ENCODE data around the gene NEDD4L. TPM values are rescaled to one million over a fixed set of nuclear protein-coding genes. Genes with fewer than 3 reads are reported as not detected.
"Not testable (repeated sequence)": the region's sequence is repeated elsewhere in the genome, so short reads cannot be mapped to it uniquely, and the experiment has no call there.

NEDD4L gene
- total RNA-seq, 4 donors from 2014 or later, result 22.7 to 39.9 (median 34.7) TPM

GRCh38 chr18:58048081-58048642, 4.1 kb downstream of the NEDD4L start:
- Histone ChIP-seq H3K4me1 (peaks cover 2 to 45% (median 34%) of the 10 kb centered on the region in 4 donors), H3K27me3 (no peaks in the 10 kb centered on the region), H3K4me3 (no peak overlapping the region), H3K9me3 (peaks cover 0 to 4% (median 0%) of the 10 kb centered on the region in 4 donors), H3K36me3 (no peaks in the 10 kb centered on the region), H3K27ac (replicated peaks in 1 of 4) (peak overlapping the region in 2 of 4 donors; percentile 82 to 86)
- intact Hi-C loops (cut with DNase I), result loop anchor here (5.0 to 10.0 kb wide), 3 partner anchors 129 to 423 kb away; partner anchors contain the start of gene NARS1
- TF ChIP-seq EP300 (IDR thresholded peaks at IDR 0.05) (no peak), CTCF (IDR thresholded peaks at IDR 0.05) (no peak), POLR2A (IDR thresholded peaks at IDR 0.05; ENCODE audit: low read depth) (no peak), POLR2AphosphoS5 (IDR thresholded peaks at IDR 0.05) (no peak)
- 92% methylated on average over 5 of the region's 5 CpGs for WGBS
- DNase-seq (ENCODE audit: extremely low spot score), result no peak

- TF ChIP-seq POLR2A (IDR thresholded peaks at IDR 0.05; ENCODE audit: low read depth), result no peak
- no peak for TF ChIP-seq POLR2AphosphoS5 (IDR thresholded peaks at IDR 0.05)
- Histone ChIP-seq H3K4me1 (peaks cover 0 to 47% (median 32%) of the 10 kb centered on the region in 4 donors), H3K27ac (replicated peaks in 1 of 4) (no peak overlapping the region), H3K9me3 (peaks cover 0 to 4% (median 0%) of the 10 kb centered on the region in 4 donors), H3K4me3 (no peak overlapping the region), H3K36me3 (no peaks in the 10 kb centered on the region), H3K27me3 (no peaks in the 10 kb centered on the region)
- DNase-seq (ENCODE audit: extremely low spot score), result no peak
- intact Hi-C loops (cut with DNase I), result loop anchor here (5.0 to 10.0 kb wide), 3 partner anchors 128 to 424 kb away; partner anchors contain the start of gene NARS1
- 82% methylated on average over 6 of the region's 6 CpGs for WGBS
These were observed 5.1 kb downstream of the NEDD4L start for GRCh38 chr18:58049000-58049688.

- WGBS, result 93% methylated on average over 3 of the region's 3 CpGs
- intact Hi-C loops (cut with DNase I); H3K27ac ChIP-seq (replicated peaks in 1 of 4); H3K36me3 ChIP-seq; DNase-seq (ENCODE audit: extremely low spot score); H3K27me3 ChIP-seq; H3K9me3 ChIP-seq; H3K4me3 ChIP-seq: not testable (repeated sequence)
- H3K4me1 ChIP-seq, result peaks cover 0 to 43% (median 22%) of the 10 kb centered on the region in 4 donors
These were observed 6.9 kb downstream of the NEDD4L start for GRCh38 chr18:58050963-58051362.

GRCh38 chr18:58051765-58052460, 7.9 kb downstream of the NEDD4L start:
- Histone ChIP-seq H3K4me1 (peaks cover 0 to 33% (median 14%) of the 10 kb centered on the region in 4 donors), H3K9me3 (no peaks in the 10 kb centered on the region), H3K36me3 (no peaks in the 10 kb centered on the region), H3K27me3 (no peaks in the 10 kb centered on the region), H3K4me3 (no peak overlapping the region), H3K27ac (replicated peaks in 1 of 4) (no peak overlapping the region)
- 60% methylated on average over 4 of the region's 4 CpGs for WGBS
- intact Hi-C loops (cut with DNase I), result no loop called here
- DNase-seq (ENCODE audit: extremely low spot score), result no peak
- TF ChIP-seq CTCF (IDR thresholded peaks at IDR 0.05), result peak in 1 of 3 experiments; percentile 24
- no peak for TF ChIP-seq POLR2A (IDR thresholded peaks at IDR 0.05; ENCODE audit: low read depth)

- H3K4me3 ChIP-seq, result no peak overlapping the region
- peaks cover 0 to 23% (median 3%) of the 10 kb centered on the region in 4 donors for H3K4me1 ChIP-seq
- H3K27ac ChIP-seq (replicated peaks in 1 of 4), result no peak overlapping the region
- no peaks in the 10 kb centered on the region for H3K9me3 ChIP-seq
- intact Hi-C loops (cut with DNase I), result no loop called here
- TF ChIP-seq POLR2AphosphoS5 (IDR thresholded peaks at IDR 0.05) (no peak), CTCF (IDR thresholded peaks at IDR 0.05) (no peak), EP300 (IDR thresholded peaks at IDR 0.05) (no peak), POLR2A (IDR thresholded peaks at IDR 0.05; ENCODE audit: low read depth) (no peak)
- no peak for DNase-seq (ENCODE audit: extremely low spot score)
- H3K27me3 ChIP-seq, result no peaks in the 10 kb centered on the region
- H3K36me3 ChIP-seq, result no peaks in the 10 kb centered on the region
- WGBS, result 90% methylated on average over 3 of the region's 3 CpGs
These were observed 8.9 kb downstream of the NEDD4L start for GRCh38 chr18:58052960-58053359.

Data from esophagus muscularis mucosa (tissue), 4 donors.